HEK293 (cell line): ENCODE data around the gene ANKRD13A.
"Not testable (repeated sequence)": the region's sequence is repeated elsewhere in the genome, so short reads cannot be mapped to it uniquely, and the experiment has no call there.

Experiments
- CTCF ChIA-PET: fragments of 350-600 bp; formaldehyde crosslinking; extraction: SDS; loops from one replicate; lab custom pipeline; 2021; ENCODE audit warnings: antibody characterized with exemption; lab: Yijun Ruan, JAX
- POLR2A ChIA-PET: fragments of 300-600 bp; formaldehyde crosslinking; extraction: SDS; loops from one replicate; lab custom pipeline; 2020; ENCODE audit warnings: antibody characterized with exemption, inconsistent platforms; lab: Yijun Ruan, JAX
- H3K27ac ChIP-seq: fragments of 200-500 bp; sonication (Bioruptor generic); 2 replicates; pipeline ENCODE4 v1.5.1; 2014; ENCODE audit warnings: low read depth, low read length, control low read depth, inconsistent platforms; ENCODE audit errors: extremely low read depth
- H3K36me3 ChIP-seq, 2 experiments: fragments of 200-500 bp in 1 of 2; sonication (Bioruptor generic) in 1 of 2; 1 replicate in 1 of 2; 2 replicates in 1 of 2; pipeline ENCODE4 v1.5.1; 2014 to 2017; ENCODE audit warnings: inconsistent platforms in 2 of 2, low read length in 2 of 2; ENCODE audit not compliant: control insufficient read depth in 2 of 2, insufficient read depth in 1 of 2
- H3K4me1 ChIP-seq: fragments of 200-500 bp; sonication (Bioruptor generic); 2 replicates; pipeline ENCODE4 v1.5.1; 2014; ENCODE audit warnings: mild to moderate bottlenecking, low read length, inconsistent platforms; ENCODE audit not compliant: control insufficient read depth, insufficient read depth
- H3K4me3 ChIP-seq: 2 replicates; pipeline ENCODE4 v1.5.1; 2011; ENCODE audit warnings: low read depth, mild to moderate bottlenecking, control low read depth, low read length, moderate library complexity
- H3K9me3 ChIP-seq: fragments of 200-500 bp; sonication (Bioruptor generic); 2 replicates; pipeline ENCODE4 v1.5.1; 2014; ENCODE audit warnings: low read depth, low read length, inconsistent platforms; ENCODE audit not compliant: control insufficient read depth, insufficient read depth
- GLI2 ChIP-seq: fragments of 450-650 bp; formaldehyde crosslinking; IDR thresholded peaks from 2 replicates; pipeline ENCODE4; 2017; ENCODE audit warnings: missing biosample characterization, missing genetic modification characterization, low read depth, borderline replicate concordance
- KLF1 ChIP-seq: fragments of 450-650 bp; formaldehyde crosslinking; IDR thresholded peaks from 2 replicates; pipeline ENCODE4 v1.5.1; 2016; ENCODE audit warnings: missing biosample characterization, missing genetic modification characterization
- KLF10 ChIP-seq: fragments of 450-650 bp; IDR thresholded peaks from 2 replicates; pipeline ENCODE4 v1.5.1; 2018; ENCODE audit warnings: missing biosample characterization, mild to moderate bottlenecking, missing genetic modification characterization
- PRDM1 ChIP-seq: fragments of 450-650 bp; formaldehyde crosslinking; IDR thresholded peaks from 2 replicates; pipeline ENCODE4; 2016; ENCODE audit warnings: missing biosample characterization, missing genetic modification characterization
- PRDM4 ChIP-seq: fragments of 450-650 bp; formaldehyde crosslinking; IDR thresholded peaks from 2 replicates; pipeline ENCODE4 v1.5.1; 2017; ENCODE audit warnings: missing biosample characterization, missing genetic modification characterization
- SCRT1 ChIP-seq: fragments of 450-650 bp; formaldehyde crosslinking; IDR thresholded peaks from 2 replicates; pipeline ENCODE4 v1.5.1; 2016; ENCODE audit warnings: missing biosample characterization, missing genetic modification characterization, borderline replicate concordance
- TCF7L2 ChIP-seq: IDR thresholded peaks from 2 replicates; pipeline ENCODE4 v1.6.1; 2011; ENCODE audit warnings: low read depth, mild to moderate bottlenecking, inconsistent platforms, low read length, moderate library complexity, borderline replicate concordance
- TRIM28 ChIP-seq: IDR thresholded peaks from 2 replicates; pipeline ENCODE4 v1.6.1; 2011; ENCODE audit warnings: low read length, control low read depth, borderline replicate concordance
- WT1 ChIP-seq: fragments of 450-650 bp; formaldehyde crosslinking; IDR thresholded peaks from 2 replicates; pipeline ENCODE4 v1.5.1; 2016; ENCODE audit warnings: missing biosample characterization, missing genetic modification characterization
- ZBTB8A ChIP-seq: fragments of 450-650 bp; formaldehyde crosslinking; IDR thresholded peaks from 2 replicates; pipeline ENCODE4 v1.5.1; 2016; ENCODE audit warnings: missing biosample characterization, missing genetic modification characterization
- ZFP37 ChIP-seq: fragments of 450-650 bp; formaldehyde crosslinking; IDR thresholded peaks from 2 replicates; pipeline ENCODE4 v1.5.1; 2016; ENCODE audit warnings: missing biosample characterization, missing genetic modification characterization
- ZNF133 ChIP-seq: fragments of 450-650 bp; formaldehyde crosslinking; IDR thresholded peaks from 2 replicates; pipeline ENCODE4 v1.5.1; 2016; ENCODE audit warnings: missing biosample characterization, missing genetic modification characterization
- ZNF18 ChIP-seq: fragments of 450-650 bp; formaldehyde crosslinking; IDR thresholded peaks from 2 replicates; pipeline ENCODE4 v1.5.1; 2016; ENCODE audit warnings: missing biosample characterization, missing genetic modification characterization
- ZNF24 ChIP-seq: fragments of 450-650 bp; formaldehyde crosslinking; IDR thresholded peaks from 2 replicates; pipeline ENCODE4 v1.5.1; 2016; ENCODE audit warnings: missing biosample characterization, missing genetic modification characterization
- ZNF449 ChIP-seq: fragments of 450-650 bp; formaldehyde crosslinking; IDR thresholded peaks from 2 replicates; pipeline ENCODE4 v1.5.1; 2017; ENCODE audit warnings: missing biosample characterization, mild to moderate bottlenecking, missing genetic modification characterization, moderate library complexity
- ZNF571 ChIP-seq: fragments of 450-650 bp; formaldehyde crosslinking; IDR thresholded peaks from 2 replicates; pipeline ENCODE4 v1.5.0; 2017; ENCODE audit warnings: missing biosample characterization, missing genetic modification characterization
- ZNF610 ChIP-seq: fragments of 450-650 bp; formaldehyde crosslinking; IDR thresholded peaks from 2 replicates; pipeline ENCODE4 v1.5.1; 2016; ENCODE audit warnings: missing biosample characterization, missing genetic modification characterization, borderline replicate concordance
- ZNF639 ChIP-seq: fragments of 450-650 bp; formaldehyde crosslinking; IDR thresholded peaks from 2 replicates; pipeline ENCODE4 v1.5.1; 2016; ENCODE audit warnings: missing biosample characterization, missing genetic modification characterization
- ZNF664 ChIP-seq: fragments of 450-650 bp; formaldehyde crosslinking; IDR thresholded peaks from 2 replicates; pipeline ENCODE4 v1.5.1; 2016; ENCODE audit warnings: missing biosample characterization, missing genetic modification characterization
- ZNF692 ChIP-seq: fragments of 450-650 bp; formaldehyde crosslinking; IDR thresholded peaks from 2 replicates; pipeline ENCODE4 v1.5.1; 2016; ENCODE audit warnings: missing biosample characterization, missing genetic modification characterization
- ZNF747 ChIP-seq: fragments of 450-650 bp; formaldehyde crosslinking; IDR thresholded peaks from 2 replicates; pipeline ENCODE4 v1.5.1; 2016; ENCODE audit warnings: missing biosample characterization, missing genetic modification characterization

Gene ANKRD13A

GRCh38 chr12:110007881-110008280 lies 8.7 kb downstream of the ANKRD13A start:
- Histone ChIP-seq H3K36me3 (peaks cover 0 to 16% of the 10 kb centered on the region in 2 experiments; a peak in 1 of 3 replicates), H3K4me1 (no peaks in the 10 kb centered on the region), H3K4me3 (no peak overlapping the region), H3K9me3 (no peaks in the 10 kb centered on the region), H3K27ac (no peak overlapping the region)
- ChIA-PET CTCF (no interaction called here), POLR2A (no interaction called here)
- no peak for TF ChIP-seq PRDM1
- no peak for TF ChIP-seq ZNF747 (tag by site-specific recombination)
- TF ChIP-seq GLI2 (tag by site-specific recombination): no peak
- no peak for TF ChIP-seq KLF10 (tag by site-specific recombination)
- no peak for TF ChIP-seq TRIM28
- no peak for TF ChIP-seq PRDM4 (tag by site-specific recombination)
- no peak for TF ChIP-seq WT1 (tag by site-specific recombination)
- no peak for TF ChIP-seq SCRT1 (tag by site-specific recombination)
- no peak for TF ChIP-seq TCF7L2
- TF ChIP-seq ZBTB8A: no peak

GRCh38 chr12:110008681-110009398 lies 9.6 kb downstream of the ANKRD13A start:
- H3K4me1 ChIP-seq, H3K9me3 ChIP-seq, H3K4me3 ChIP-seq, H3K27ac ChIP-seq, POLR2A ChIA-PET, CTCF ChIA-PET: not testable (repeated sequence)
- H3K36me3 ChIP-seq: peaks cover 7 to 18% of the 10 kb centered on the region in 2 experiments

GRCh38 chr12:110010853-110011723 lies 11.9 kb downstream of the ANKRD13A start:
- no peak overlapping the region for H3K4me3 ChIP-seq
- H3K36me3 ChIP-seq: peaks cover 10 to 29% of the 10 kb centered on the region in 2 experiments
- POLR2A ChIA-PET: interaction anchor here (1.3 kb wide), 1 partner anchor 13 kb away, joined by 7 read pairs; the partner anchor contains the start of gene ANKRD13A
- no peaks in the 10 kb centered on the region for H3K9me3 ChIP-seq
- no peak overlapping the region for H3K27ac ChIP-seq
- no peaks in the 10 kb centered on the region for H3K4me1 ChIP-seq
- no peak for TF ChIP-seq KLF1 (tag by site-specific recombination)
- no peak for TF ChIP-seq ZNF571 (tag by site-specific recombination)
- no peak for TF ChIP-seq ZNF639 (tag by site-specific recombination)
- no peak for TF ChIP-seq ZNF610 (tag by site-specific recombination)
- TF ChIP-seq ZNF692: no peak
- TF ChIP-seq ZFP37: no peak
- TF ChIP-seq ZNF133 (tag by site-specific recombination): no peak
- TF ChIP-seq ZNF664: no peak
- TF ChIP-seq ZNF449 (tag by site-specific recombination): no peak
- no peak for TF ChIP-seq ZNF18 (tag by site-specific recombination)
- no peak for TF ChIP-seq ZNF24 (tag by site-specific recombination)
- CTCF ChIA-PET: no interaction called here
